GM11168 (cell line): ENCODE data around the gene SYCP2.

Experiments used
- in situ Hi-C: fragments of 300-500 bp; cut with MboI; formaldehyde crosslinking; loops from one replicate; pipeline ENCODE4 v1.12.0; 2022; ENCODE audit warnings: low sequenced_read_pairs; ENCODE audit not compliant: unreplicated experiment

SYCP2 gene

DNA sequence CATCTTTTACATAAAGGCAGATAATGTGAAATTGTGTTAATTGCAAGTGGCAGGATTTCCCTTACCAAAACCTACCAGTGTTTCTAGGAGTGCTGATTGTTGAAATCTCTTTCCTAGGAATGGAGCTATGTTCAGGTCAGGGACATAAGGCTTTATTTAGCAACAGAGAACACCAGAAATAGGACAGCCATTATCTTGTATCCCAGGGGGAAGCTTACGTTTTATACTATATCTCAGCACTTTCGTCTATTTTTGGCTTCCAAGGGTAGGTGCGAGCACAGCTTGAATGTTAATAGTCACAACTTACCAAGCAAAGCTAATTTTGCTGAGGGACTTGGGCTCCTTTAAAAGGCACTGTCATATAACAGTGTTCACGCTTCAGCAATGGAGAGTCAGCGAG is 94.0 kb downstream of the SYCP2 start:
- in situ Hi-C loops = no loop called here

DNA sequence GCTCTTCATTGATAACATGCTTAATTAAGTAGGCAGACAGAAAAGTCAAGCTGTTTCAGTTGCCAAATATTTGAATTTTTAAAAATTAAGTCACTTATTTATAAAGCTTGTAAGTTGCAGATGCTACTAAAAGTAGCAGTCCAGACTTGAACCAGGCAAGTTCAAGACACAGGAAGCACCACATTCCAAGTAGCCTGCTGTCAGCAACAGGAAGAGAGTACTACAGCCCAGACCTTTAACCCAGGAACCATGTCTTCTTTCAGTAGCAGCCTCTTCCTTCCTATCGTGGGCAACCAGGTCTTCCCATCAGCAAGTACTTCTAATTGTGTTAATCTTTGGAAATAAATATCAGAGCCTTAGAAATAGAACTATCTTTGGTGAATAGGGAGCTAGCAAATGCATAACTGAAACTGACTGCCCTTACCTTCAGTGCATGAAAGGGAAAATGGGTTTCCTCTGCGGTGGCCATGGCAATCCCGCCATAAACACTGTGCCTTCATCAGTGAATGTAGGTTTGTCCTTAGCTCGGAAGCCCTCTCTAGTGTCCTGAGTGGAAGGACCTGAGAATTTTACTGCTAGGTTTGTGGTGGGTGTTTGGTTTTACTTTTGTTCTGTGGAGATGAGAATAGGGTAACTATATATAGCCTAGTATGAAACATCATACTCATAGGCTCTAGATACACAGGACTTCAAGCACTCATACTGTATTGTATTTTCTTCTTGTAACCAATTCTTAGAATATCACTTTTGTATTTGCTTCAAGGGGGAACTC is 95.6 kb downstream of the SYCP2 start:
- in situ Hi-C loops = no loop called here

DNA sequence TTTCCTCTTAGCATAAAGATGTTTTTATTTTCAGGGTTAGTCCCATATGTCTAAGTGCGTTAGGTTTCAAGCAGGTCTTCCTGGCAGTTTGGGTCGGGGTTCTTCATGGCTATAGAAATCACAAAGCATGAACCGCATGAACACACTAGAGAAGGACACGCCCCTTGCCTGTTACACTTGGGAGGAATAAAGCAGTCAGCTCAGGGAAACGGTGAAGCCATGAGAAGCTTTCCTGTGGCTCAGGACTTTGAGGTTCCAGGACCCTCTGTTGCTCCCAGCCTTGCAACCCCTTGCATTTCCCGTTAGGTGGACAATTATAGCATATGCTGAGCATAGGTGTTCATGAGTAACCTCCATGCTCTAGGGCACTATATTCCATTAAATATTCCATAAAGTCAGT is 96.7 kb downstream of the SYCP2 start:
- in situ Hi-C loops = no loop called here

DNA sequence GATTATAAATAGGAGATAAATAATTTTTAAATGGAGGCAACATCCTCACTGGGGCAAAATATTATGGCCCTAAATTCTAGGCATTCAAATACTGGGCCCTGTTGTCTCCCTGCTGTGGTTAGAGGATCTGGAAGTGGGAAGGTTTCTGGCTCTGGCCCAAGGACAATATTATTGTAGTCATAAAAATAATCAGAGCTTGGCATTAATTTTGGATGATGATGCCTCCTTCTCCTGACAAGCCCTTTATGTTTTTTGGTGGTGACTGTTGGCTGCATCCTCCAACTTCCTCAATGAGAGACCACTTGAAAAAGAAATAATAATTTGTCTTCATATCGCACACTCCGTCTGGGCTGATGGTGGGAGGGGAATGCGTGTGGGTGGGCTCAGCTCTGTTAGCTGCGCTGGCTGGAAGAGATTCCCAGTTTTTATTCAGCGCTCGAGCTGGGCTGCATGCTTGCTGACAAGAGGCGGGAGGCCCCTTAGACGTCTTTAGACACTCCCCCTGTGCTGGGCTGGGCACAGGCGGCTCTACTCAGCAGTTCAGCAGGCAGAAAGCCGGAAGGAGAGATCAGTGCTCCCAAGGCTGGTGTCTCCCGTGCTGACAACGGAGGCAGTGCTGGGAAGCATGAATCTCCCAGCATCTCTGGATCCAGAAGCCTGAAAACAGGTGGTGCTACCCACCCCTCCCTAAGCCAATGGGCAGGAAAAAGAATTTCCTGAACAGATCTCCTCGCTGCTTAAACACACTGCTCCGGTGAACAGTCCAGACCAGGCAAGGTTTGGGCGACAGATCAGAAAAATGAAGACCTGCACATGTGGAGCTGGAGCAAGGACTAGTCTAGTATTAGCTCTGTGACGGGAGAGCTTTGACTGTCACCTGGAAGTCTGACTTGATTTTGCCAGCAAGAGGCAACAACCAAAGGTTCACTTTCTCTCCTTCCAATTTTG is 97.7 kb downstream of the SYCP2 start:
- in situ Hi-C loops = no loop called here

GRCh38 chr20:59835057-59835447 is 98.4 kb downstream of the SYCP2 start:
- in situ Hi-C loops = no loop called here

DNA sequence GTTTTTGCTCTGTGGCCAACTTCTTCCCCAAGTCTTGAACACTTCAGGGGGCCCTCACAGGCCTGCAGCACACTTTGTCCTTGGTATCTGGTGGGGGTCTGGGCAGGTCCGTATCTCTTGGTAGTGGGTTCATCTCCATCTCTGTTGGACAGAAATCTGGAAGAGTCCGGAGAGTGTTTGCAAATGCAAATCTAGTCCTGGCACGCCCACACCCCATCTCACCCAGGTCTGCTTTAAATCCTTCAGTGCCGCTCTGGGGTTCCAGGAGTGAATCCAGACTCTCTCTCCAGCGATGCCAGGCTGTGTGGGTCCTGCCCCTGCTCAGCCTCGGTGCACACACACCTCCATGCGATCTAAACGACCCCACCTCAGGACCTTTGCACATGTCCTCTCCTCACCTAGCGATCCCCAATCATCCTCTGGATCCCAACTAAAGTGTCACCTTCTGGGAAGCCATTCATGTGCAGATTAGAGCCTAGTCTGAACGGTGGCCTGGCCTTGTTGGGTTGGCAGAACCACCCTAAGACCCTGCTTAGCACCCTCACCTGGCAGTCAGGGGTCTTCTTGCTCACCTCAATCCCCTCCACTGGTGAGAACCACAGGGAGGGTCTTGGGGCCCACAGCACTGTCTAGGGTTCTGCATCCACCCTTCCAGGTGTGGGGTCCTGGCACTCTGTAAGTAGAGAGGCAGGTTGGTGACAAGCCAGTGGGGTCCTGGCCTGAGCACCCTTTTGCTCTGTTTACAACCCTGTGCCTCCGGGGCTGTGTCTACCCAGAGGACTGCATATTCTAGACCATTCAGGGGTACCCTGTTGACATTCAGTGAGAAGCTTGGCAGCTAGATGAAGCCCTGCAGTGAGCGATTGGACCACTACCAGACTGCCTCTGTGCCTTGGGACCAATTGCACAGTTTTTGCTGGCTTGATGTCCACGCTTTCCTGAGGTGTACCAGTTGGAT is 100.8 kb downstream of the SYCP2 start:
- in situ Hi-C loops = no loop called here

DNA sequence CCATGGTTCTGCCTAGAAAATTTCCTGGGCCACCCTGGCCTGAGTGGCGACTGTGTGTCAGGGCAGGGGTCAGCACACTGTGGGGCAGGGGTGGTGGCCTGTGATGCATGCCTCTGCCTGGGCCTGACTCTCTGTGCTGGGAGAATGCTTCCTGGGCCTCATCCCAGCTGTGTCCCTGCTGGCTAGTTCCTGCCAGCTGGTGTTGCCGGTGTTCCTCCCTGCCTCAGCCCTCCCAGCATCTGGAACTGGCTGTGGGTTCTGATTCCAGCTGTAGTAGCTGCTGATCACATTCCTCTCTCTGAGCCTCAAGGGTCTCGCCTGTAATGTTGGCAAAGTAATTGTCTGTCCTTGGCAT is 101.5 kb downstream of the SYCP2 start:
- in situ Hi-C loops = no loop called here

- in situ Hi-C loops = no loop called here
Measured at GRCh38 chr20:59831024-59831915, 102.2 kb downstream of the SYCP2 start.

GRCh38 chr20:59830665-59831023 is 102.8 kb downstream of the SYCP2 start:
- in situ Hi-C loops = no loop called here

DNA sequence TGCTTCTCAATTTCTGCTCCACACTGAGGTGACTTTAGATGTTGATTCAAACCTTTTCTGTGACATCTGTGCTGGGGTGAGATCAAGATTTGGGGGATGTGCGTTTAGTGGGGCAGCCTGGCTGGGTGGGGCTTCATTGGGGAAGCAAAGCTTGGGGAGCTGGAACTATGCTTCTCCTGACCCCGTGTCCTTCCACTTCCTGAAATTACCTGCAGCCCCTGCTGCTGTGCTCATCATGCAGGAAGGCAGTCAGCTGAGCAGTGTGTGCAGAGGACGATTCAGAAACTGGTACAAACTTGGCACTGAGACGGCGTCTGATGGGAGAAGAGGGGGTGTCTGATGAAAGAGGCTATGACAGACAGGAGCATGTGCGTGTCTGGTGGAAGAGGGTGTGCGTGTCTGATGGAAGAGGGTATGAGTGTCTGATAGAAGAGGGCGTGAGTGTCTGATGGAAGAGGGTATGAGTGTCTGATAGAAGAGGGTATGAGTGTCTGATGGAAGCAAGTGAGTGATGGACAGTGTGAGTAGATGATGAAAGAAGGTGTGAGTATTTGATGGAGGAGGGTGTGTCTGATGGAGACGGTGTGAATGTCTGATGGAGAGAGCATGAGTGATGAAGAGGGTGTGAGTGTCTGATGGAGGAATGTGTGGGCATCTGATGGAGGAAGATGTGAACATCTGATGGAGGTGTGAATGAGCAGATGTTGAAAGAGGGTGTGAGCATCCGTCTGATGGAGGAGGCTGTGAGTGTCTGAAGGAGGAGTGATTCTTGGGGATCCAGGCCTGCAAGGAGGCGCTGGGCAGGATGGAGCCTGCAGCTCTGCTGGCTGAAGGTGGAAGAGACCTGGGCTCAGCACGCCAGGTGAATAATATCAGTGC is 103.4 kb downstream of the SYCP2 start:
- in situ Hi-C loops = no loop called here

DNA sequence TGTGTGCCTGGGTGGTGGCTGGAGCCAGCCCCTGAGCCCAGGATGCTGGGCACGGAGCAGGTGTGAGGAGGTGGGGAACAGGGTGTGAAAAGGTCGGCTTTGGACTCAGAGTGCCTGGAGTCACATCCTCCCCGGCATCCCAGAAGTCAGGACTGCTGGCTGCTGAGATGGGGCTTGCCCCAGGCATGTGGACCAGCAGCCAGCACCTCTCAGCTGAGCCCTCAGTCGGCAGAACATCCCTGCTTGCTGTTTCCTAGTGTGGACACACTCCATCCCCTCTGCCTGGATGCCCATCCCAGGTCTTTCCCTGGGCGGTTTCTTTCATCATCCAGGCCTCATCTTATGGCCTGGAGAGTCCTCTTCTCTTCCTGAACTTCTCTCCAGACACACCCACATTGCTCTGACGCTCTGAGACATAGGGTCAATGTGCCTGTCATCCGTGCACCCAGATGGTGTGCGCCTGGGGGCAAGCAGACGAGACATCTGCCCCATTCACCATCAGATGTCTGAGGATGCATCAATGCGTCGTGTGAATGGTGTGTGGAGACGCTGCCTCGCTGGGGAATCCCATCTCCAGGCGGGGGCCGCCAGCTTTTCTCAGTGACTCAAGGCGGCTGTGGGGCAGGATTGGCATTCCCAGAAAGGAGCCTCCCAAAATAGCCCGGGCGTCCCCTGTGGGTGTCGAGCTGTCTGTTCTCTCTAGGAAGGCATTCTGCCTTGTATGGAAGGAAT is 104.2 kb downstream of the SYCP2 start:
- in situ Hi-C loops = no loop called here

GRCh38 chr20:59828125-59829053 is 105.0 kb downstream of the SYCP2 start:
- in situ Hi-C loops = no loop called here

DNA sequence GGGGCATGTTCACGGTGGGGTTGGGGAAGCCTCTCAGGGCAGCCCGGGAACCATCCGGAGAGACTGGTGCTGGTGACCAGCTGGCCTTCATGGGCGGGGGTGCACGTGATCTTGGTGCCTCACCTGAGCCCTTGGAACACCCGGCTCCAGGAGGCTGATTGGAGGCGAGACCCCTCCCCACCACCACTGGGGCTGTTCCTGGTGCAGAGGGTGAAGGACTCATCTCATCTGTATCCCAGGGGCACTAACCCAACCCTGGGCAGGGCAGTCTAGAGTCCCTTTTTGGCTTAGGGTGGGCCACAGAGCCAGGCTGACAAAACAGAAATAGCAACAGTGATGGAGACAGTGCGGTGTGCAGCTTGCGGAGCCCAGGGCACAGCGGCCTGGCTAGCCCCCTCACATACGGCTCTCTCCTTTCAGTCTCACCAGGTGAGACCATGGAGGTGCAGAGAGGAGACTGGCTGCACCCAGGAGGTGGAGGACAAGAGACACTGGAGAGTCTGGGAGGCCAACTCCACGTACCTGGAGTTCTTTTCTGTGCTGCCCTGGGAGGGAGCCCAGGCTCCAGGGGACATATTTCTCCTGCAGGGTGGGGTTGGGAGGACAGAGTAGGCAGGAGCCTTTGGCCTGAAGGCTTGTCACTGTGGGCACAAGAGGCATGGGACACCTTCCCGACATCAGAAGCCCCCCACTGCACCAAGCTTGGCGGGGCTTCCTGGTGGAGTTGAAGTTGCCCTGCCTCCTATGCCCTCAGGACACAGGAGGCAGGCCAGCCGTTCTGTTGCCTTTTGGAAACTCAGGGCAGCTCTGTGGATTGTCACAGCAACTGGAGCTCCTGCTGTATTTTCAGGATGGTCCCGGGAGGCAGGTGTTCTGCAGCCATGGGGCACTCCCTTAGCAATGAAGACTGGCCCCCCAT is 106.0 kb downstream of the SYCP2 start:
- in situ Hi-C loops = no loop called here

DNA sequence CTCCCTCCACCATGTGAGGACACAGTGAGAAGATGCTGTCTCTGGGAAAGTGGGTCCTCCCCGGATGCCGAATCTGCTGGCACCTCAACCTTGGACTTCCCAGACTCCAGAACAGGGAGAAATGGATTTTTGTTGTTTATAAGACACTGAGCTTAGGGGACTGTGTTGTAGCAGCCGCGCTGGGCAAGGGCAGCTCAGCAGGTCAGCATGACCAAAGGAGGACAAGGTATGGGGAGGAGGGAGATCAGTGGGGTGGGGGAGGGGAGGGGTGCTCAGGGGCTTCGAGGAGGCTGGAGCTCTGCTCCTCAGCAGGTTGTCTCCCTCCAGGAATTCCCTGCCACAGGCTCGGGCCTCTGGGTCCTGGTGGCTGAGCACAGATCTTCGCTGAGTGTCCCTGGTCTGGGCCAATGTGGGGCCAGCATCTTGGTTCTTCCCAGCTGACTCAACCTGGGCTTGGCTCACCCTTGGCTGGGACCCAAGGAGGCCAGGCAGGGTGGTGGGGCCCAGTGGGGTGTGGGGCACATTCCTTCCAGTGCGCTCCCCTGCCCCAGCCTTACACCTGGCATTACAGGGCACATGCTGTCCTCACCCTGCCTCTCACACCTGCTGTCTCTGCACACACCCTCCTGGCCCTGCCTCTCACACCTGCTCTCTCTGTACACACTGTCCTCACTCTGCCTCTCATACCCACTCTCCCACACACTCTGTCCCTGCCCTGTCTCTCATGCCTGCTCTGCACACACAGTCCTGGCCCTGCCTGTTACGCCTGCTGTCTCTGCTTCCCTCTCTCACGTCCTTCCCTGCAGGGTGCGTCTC is 107.3 kb downstream of the SYCP2 start:
- in situ Hi-C loops = no loop called here

GRCh38 chr20:59825563-59825920 is 107.9 kb downstream of the SYCP2 start:
- in situ Hi-C loops = no loop called here
